Liver (tissue), 9 donors: Measurements from ENCODE around the gene ETV6. TPM values are rescaled to one million over a fixed set of nuclear protein-coding genes. Genes with fewer than 3 reads are reported as not detected.

Experiments used
- DNase-seq: peaks from one replicate; pipeline ENCODE4 v3.0.0-alpha.2; 2017; ENCODE audit warnings: low spot score
- H3K27ac ChIP-seq, 2 donors: one replicate each; pipeline ENCODE4 v1.7.0; 2013; ENCODE audit warnings: inconsistent platforms in 2 of 2, low read length in 2 of 2, control low read depth in 1 of 2, low read depth in 1 of 2, mild to moderate bottlenecking in 1 of 2
- H3K27me3 ChIP-seq, 4 donors: one replicate each; pipeline versions ENCODE4 v1.6.1 to v1.7.0; 2013; ENCODE audit warnings: low read length in 3 of 4, inconsistent platforms in 1 of 4, mild to moderate bottlenecking in 1 of 4, moderate library complexity in 1 of 4; ENCODE audit not compliant: control insufficient read depth in 4 of 4, insufficient read depth in 4 of 4
- H3K36me3 ChIP-seq, 4 donors: one replicate each; pipeline versions ENCODE4 v1.6.1 to v1.7.0; 2013; ENCODE audit warnings: low read length in 3 of 4, mild to moderate bottlenecking in 3 of 4, low read depth in 1 of 4, moderate library complexity in 1 of 4; ENCODE audit not compliant: control insufficient read depth in 4 of 4, insufficient read depth in 3 of 4
- H3K4me1 ChIP-seq, 4 donors: one replicate each; pipeline versions ENCODE4 v1.6.1 to v1.7.0; 2013; ENCODE audit warnings: low read length in 3 of 4, mild to moderate bottlenecking in 3 of 4, moderate library complexity in 1 of 4; ENCODE audit not compliant: control insufficient read depth in 4 of 4, insufficient read depth in 4 of 4
- H3K4me3 ChIP-seq, 3 donors: one replicate each; pipeline versions ENCODE4 v1.6.1 to v1.7.0; 2013; ENCODE audit warnings: low read length in 3 of 3, control low read depth in 1 of 3, low read depth in 1 of 3, mild to moderate bottlenecking in 1 of 3
- H3K9ac ChIP-seq, 2 donors: one replicate each; pipeline ENCODE4 v1.7.0; 2013; ENCODE audit warnings: low read length in 2 of 2, mild to moderate bottlenecking in 2 of 2, moderate library complexity in 2 of 2, control low read depth in 1 of 2, low read depth in 1 of 2
- H3K9me3 ChIP-seq, 4 donors: one replicate each; pipeline versions ENCODE4 v1.6.1 to v1.7.0; 2013; ENCODE audit warnings: low read length in 3 of 4; ENCODE audit not compliant: control insufficient read depth in 4 of 4
- EGR1 ChIP-seq, 2 donors: IDR thresholded peaks; 2 replicates each; pipeline ENCODE4 v1.6.1; 2016 to 2018; ENCODE audit warnings: antibody characterized with exemption in 2 of 2, low read depth in 2 of 2
- FOXA1 ChIP-seq: IDR thresholded peaks from 2 replicates; pipeline ENCODE4 v1.6.1; 2016; ENCODE audit warnings: antibody characterized with exemption
- GABPA ChIP-seq, 2 donors: IDR thresholded peaks in 1 of 2; conservative IDR thresholded peaks in 1 of 2; 2 replicates each; pipeline ENCODE4 v1.6.1; 2016; ENCODE audit warnings: antibody characterized with exemption in 2 of 2, mild to moderate bottlenecking in 1 of 2, moderate library complexity in 1 of 2
- HNF4A ChIP-seq, 2 donors: conservative IDR thresholded peaks; 2 replicates each; pipeline ENCODE4 v1.6.1; 2016; ENCODE audit warnings: antibody characterized with exemption in 2 of 2, mild to moderate bottlenecking in 2 of 2
- HNF4G ChIP-seq: IDR thresholded peaks from 2 replicates; pipeline ENCODE4 v1.6.1; 2016; ENCODE audit warnings: antibody characterized with exemption
- JUND ChIP-seq, 2 donors: IDR thresholded peaks; 2 replicates each; pipeline ENCODE4 v1.6.1; 2016; ENCODE audit warnings: antibody characterized with exemption in 2 of 2
- NR2F2 ChIP-seq: IDR thresholded peaks from 2 replicates; pipeline ENCODE4 v1.6.1; 2016; ENCODE audit warnings: antibody characterized with exemption
- RXRA ChIP-seq, 2 donors: IDR thresholded peaks; 2 replicates each; pipeline ENCODE4 v1.6.1; 2017 to 2018; ENCODE audit warnings: antibody characterized with exemption in 2 of 2, mild to moderate bottlenecking in 1 of 2
- SP1 ChIP-seq: IDR thresholded peaks from 2 replicates; pipeline ENCODE4 v1.6.1; 2018; ENCODE audit warnings: antibody characterized with exemption, mild to moderate bottlenecking
- TAF1 ChIP-seq: conservative IDR thresholded peaks from 2 replicates; pipeline ENCODE4 v1.6.1; 2016; ENCODE audit warnings: antibody characterized with exemption, mild to moderate bottlenecking
- YY1 ChIP-seq: IDR thresholded peaks from 2 replicates; pipeline ENCODE4 v1.6.1; 2016; ENCODE audit warnings: antibody characterized with exemption, mild to moderate bottlenecking
- WGBS: extraction: QIAGEN DNeasy Blood & Tissue Kit; methylation state at CpG from one replicate; pipeline ENCODE4 v1.1.7; 2013; 5-methylcytosine and 5-hydroxymethylcytosine counted together
- polyA plus RNA-seq, 2 donors: library from polyadenylated mRNA; stranded (reverse) in 1 of 2; unstranded in 1 of 2; fragments of 200-250 nt in 1 of 2; fragments of >200 nt in 1 of 2; fragmentation: Nextera tagmentation in 1 of 2; extraction: Ambion mirVana in 1 of 2; gene quantifications; one replicate each; pipeline versions ENCODE4 v1.2.1 to v1.2.3, GENCODE V29; 2013 to 2015
- total RNA-seq, 2 donors: library from RNA; depleted of rRNA; stranded (reverse); fragments of >200 nt; gene quantifications; one replicate each; pipeline ENCODE4 v1.2.3, GENCODE V29; 2014
- TF ChIP-seq, protein P1 (sequence below): fragments of 150-350 bp; IDR thresholded peaks from 2 replicates; pipeline ENCODE4 v1.5.1; 2017; ENCODE audit warnings: improper control_type of control experiment, low read depth, low read length; ENCODE audit not compliant: missing input control
- TF ChIP-seq, protein P2 (sequence below): IDR thresholded peaks from 2 replicates; pipeline ENCODE4 v1.6.1; 2016; ENCODE audit warnings: antibody characterized with exemption
- TF ChIP-seq, protein P3 (sequence below): IDR thresholded peaks from 2 replicates; pipeline ENCODE4 v1.6.1; 2016; ENCODE audit warnings: antibody characterized with exemption, mild to moderate bottlenecking
- TF ChIP-seq, protein P4 (sequence below): IDR thresholded peaks from 2 replicates; pipeline ENCODE4 v1.6.1; 2016; ENCODE audit warnings: antibody characterized with exemption
- TF ChIP-seq, protein P5 (sequence below): IDR thresholded peaks from 2 replicates; pipeline ENCODE4 v1.6.1; 2016; ENCODE audit warnings: antibody characterized with exemption
- donor health status: healthy.
- donor health status: healthy.
- donor health status: healthy.
- donor health status: healthy.
- donor health status: healthy.

Gene ETV6
- total and polyA plus RNA-seq, 4 donors = 2.0 to 6.2 (median 3.5) TPM

DNA sequence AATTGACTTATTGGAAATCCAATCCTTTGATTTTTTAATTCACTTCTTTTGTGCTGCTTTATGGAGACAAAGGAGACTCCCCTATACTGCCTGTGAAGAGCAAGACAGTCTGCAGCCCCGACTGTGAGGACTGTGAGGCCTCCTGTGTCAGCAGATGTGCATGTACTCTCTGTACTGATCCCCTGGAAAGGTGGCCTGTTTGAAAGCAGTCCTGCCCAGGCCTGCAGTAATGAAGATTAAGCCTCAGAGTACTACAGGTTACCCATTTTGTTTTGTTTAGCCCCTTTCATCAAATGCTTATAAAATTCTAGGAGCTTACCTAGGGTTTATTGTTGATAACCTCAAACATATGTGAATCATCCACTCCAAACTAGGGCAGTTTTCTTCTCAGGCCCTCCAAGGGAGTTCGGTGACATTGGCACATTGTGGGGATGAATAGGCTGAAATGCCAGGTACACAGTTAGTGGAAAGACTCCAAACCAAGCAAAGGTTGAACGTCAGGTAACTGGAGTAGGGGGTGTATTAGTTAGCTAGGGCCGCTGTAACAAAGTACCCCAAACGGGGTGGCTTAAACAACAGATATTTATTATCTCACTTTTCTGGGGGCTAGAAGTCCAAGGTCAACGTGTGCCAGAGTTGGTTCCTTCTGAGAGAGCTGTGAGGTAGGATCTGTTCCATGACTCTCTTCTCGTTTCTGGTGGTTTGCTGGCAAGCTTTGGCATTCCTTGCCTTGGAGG is 212.6 kb downstream of the ETV6 start:
- TF ChIP-seq, protein P1, sequence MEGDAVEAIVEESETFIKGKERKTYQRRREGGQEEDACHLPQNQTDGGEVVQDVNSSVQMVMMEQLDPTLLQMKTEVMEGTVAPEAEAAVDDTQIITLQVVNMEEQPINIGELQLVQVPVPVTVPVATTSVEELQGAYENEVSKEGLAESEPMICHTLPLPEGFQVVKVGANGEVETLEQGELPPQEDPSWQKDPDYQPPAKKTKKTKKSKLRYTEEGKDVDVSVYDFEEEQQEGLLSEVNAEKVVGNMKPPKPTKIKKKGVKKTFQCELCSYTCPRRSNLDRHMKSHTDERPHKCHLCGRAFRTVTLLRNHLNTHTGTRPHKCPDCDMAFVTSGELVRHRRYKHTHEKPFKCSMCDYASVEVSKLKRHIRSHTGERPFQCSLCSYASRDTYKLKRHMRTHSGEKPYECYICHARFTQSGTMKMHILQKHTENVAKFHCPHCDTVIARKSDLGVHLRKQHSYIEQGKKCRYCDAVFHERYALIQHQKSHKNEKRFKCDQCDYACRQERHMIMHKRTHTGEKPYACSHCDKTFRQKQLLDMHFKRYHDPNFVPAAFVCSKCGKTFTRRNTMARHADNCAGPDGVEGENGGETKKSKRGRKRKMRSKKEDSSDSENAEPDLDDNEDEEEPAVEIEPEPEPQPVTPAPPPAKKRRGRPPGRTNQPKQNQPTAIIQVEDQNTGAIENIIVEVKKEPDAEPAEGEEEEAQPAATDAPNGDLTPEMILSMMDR = no peak
- TF ChIP-seq, protein P2, sequence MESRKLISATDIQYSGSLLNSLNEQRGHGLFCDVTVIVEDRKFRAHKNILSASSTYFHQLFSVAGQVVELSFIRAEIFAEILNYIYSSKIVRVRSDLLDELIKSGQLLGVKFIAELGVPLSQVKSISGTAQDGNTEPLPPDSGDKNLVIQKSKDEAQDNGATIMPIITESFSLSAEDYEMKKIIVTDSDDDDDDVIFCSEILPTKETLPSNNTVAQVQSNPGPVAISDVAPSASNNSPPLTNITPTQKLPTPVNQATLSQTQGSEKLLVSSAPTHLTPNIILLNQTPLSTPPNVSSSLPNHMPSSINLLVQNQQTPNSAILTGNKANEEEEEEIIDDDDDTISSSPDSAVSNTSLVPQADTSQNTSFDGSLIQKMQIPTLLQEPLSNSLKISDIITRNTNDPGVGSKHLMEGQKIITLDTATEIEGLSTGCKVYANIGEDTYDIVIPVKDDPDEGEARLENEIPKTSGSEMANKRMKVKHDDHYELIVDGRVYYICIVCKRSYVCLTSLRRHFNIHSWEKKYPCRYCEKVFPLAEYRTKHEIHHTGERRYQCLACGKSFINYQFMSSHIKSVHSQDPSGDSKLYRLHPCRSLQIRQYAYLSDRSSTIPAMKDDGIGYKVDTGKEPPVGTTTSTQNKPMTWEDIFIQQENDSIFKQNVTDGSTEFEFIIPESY = no peak
- TF ChIP-seq GABPA (IDR thresholded peaks at IDR 0.05 in 1 of 2, conservative IDR thresholded peaks at IDR 0.05 in 1 of 2) (no peak), TAF1 (no peak), RXRA (IDR thresholded peaks at IDR 0.05) (no peak), JUND (IDR thresholded peaks at IDR 0.05) (no peak), SP1 (no peak), HNF4A (conservative IDR thresholded peaks at IDR 0.05) (no peak), NR2F2 (no peak), HNF4G (no peak), EGR1 (IDR thresholded peaks at IDR 0.05; ENCODE audit: low read depth in 2 of 2) (no peak), FOXA1 (no peak), YY1 (no peak)
- TF ChIP-seq, protein P3, sequence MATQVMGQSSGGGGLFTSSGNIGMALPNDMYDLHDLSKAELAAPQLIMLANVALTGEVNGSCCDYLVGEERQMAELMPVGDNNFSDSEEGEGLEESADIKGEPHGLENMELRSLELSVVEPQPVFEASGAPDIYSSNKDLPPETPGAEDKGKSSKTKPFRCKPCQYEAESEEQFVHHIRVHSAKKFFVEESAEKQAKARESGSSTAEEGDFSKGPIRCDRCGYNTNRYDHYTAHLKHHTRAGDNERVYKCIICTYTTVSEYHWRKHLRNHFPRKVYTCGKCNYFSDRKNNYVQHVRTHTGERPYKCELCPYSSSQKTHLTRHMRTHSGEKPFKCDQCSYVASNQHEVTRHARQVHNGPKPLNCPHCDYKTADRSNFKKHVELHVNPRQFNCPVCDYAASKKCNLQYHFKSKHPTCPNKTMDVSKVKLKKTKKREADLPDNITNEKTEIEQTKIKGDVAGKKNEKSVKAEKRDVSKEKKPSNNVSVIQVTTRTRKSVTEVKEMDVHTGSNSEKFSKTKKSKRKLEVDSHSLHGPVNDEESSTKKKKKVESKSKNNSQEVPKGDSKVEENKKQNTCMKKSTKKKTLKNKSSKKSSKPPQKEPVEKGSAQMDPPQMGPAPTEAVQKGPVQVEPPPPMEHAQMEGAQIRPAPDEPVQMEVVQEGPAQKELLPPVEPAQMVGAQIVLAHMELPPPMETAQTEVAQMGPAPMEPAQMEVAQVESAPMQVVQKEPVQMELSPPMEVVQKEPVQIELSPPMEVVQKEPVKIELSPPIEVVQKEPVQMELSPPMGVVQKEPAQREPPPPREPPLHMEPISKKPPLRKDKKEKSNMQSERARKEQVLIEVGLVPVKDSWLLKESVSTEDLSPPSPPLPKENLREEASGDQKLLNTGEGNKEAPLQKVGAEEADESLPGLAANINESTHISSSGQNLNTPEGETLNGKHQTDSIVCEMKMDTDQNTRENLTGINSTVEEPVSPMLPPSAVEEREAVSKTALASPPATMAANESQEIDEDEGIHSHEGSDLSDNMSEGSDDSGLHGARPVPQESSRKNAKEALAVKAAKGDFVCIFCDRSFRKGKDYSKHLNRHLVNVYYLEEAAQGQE = no peak
- TF ChIP-seq, protein P4, sequence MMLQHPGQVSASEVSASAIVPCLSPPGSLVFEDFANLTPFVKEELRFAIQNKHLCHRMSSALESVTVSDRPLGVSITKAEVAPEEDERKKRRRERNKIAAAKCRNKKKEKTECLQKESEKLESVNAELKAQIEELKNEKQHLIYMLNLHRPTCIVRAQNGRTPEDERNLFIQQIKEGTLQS = no peak
- WGBS = 84% methylated on average over 7 of the region's 7 CpGs
- H3K27ac ChIP-seq = peak overlapping the region; percentile 64 to 70

DNA sequence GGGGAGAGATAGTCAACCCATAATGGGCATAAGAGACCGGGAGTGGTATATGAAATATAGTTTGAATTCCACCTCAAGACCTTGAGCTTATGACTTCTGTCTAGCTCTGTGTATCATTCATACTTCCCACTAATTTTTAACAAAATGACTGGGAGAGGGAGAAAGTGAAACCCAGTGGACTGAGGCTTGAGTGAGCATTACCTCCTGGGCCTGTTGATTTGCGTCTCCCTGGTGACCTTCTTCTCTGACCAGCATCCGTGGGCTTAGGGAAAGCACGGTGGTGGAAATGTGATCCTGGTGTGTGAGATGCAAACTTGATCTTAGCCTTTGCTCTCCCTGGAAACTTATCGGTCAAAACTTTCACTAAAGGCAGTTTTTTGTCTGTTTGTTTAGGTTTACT is 213.3 kb downstream of the ETV6 start:
- peaks cover 0 to 10% (median 2%) of the 10 kb centered on the region in 4 donors for H3K9me3 ChIP-seq
- H3K27me3 ChIP-seq = no peaks in the 10 kb centered on the region
- peak overlapping the region; percentile 64 to 70 for H3K27ac ChIP-seq
- TF ChIP-seq, protein P5, sequence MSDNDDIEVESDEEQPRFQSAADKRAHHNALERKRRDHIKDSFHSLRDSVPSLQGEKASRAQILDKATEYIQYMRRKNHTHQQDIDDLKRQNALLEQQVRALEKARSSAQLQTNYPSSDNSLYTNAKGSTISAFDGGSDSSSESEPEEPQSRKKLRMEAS = no peak
- TF ChIP-seq, protein P2 = no peak
- TF ChIP-seq, protein P4 = no peak
- peaks cover 2 to 41% (median 25%) of the 10 kb centered on the region in 4 donors for H3K4me1 ChIP-seq
- H3K9ac ChIP-seq = no peak overlapping the region
- no peak overlapping the region for H3K4me3 ChIP-seq
- DNase-seq = no peak
- H3K36me3 ChIP-seq = peaks cover 0 to 8% (median 1%) of the 10 kb centered on the region in 4 donors
- 45% methylated on average over 5 of the region's 5 CpGs for WGBS

More for the DNA sequence above, 212.6 kb downstream of the ETV6 start:
- Histone ChIP-seq H3K9ac (no peak overlapping the region), H3K27me3 (no peaks in the 10 kb centered on the region), H3K36me3 (peaks cover 0 to 6% (median 3%) of the 10 kb centered on the region in 4 donors), H3K4me3 (no peak overlapping the region), H3K4me1 (peaks cover 2 to 41% (median 25%) of the 10 kb centered on the region in 4 donors), H3K9me3 (peaks cover 0 to 10% (median 2%) of the 10 kb centered on the region in 4 donors)
- no peak for DNase-seq
